GM23248 (cell line): ENCODE measurements around the gene PARVA. TPM values are rescaled to one million over a fixed set of nuclear protein-coding genes. Genes with fewer than 3 reads are reported as not detected.

Source experiments
- DNase-seq: peaks from one replicate; pipeline ENCODE4 v3.0.0-alpha.2; 2015
- H2AFZ ChIP-seq: fragments of 200-600 bp; sonication (generic); 2 replicates; pipeline ENCODE4 v1.6.1; 2016; ENCODE audit warnings: antibody characterized with exemption
- H3F3A ChIP-seq: fragments of 200-600 bp; sonication (generic); 2 replicates; pipeline ENCODE4 v1.6.1; 2016; ENCODE audit warnings: mild to moderate bottlenecking, antibody characterized with exemption, mixed run types; ENCODE audit not compliant: insufficient read depth
- H3K27ac ChIP-seq: fragments of 200-600 bp; sonication (generic); 2 replicates; pipeline ENCODE4 v1.5.1; 2016; ENCODE audit warnings: mild to moderate bottlenecking
- H3K27me3 ChIP-seq: fragments of 200-600 bp; sonication (generic); replicated peaks from 2 replicates; pipeline ENCODE4 v1.6.1; 2016; ENCODE audit warnings: mild to moderate bottlenecking; ENCODE audit not compliant: insufficient read depth
- H3K36me3 ChIP-seq: fragments of 200-600 bp; sonication (generic); 2 replicates; pipeline ENCODE4 v1.6.1; 2016; ENCODE audit warnings: low read depth, mild to moderate bottlenecking
- H3K4me1 ChIP-seq: fragments of 200-600 bp; sonication (generic); 2 replicates; pipeline ENCODE4 v1.6.1; 2016; ENCODE audit warnings: mild to moderate bottlenecking; ENCODE audit not compliant: insufficient read depth
- H3K4me2 ChIP-seq: fragments of 200-600 bp; sonication (generic); one replicate; pipeline ENCODE4 v1.6.1; 2016; ENCODE audit warnings: mild to moderate bottlenecking; ENCODE audit not compliant: unreplicated experiment
- H3K4me3 ChIP-seq: fragments of 200-600 bp; sonication (generic); 2 replicates; pipeline ENCODE4 v1.5.1; 2016; ENCODE audit warnings: mild to moderate bottlenecking
- H3K79me2 ChIP-seq: fragments of 200-600 bp; sonication (generic); 2 replicates; pipeline ENCODE4 v1.6.1; 2016; ENCODE audit warnings: mild to moderate bottlenecking; ENCODE audit not compliant: insufficient read depth
- H3K9ac ChIP-seq: fragments of 200-600 bp; sonication (generic); 2 replicates; pipeline ENCODE4 v1.6.1; 2016; ENCODE audit warnings: mild to moderate bottlenecking
- H3K9me2 ChIP-seq: fragments of 200-600 bp; sonication (generic); 2 replicates; pipeline ENCODE4 v1.6.1; 2016; ENCODE audit warnings: mixed run types, mild to moderate bottlenecking, moderate library complexity; ENCODE audit not compliant: insufficient read depth
- H3K9me3 ChIP-seq: fragments of 200-600 bp; sonication (generic); one replicate; pipeline ENCODE4 v1.6.1; 2017; ENCODE audit warnings: low read depth
- H4K20me1 ChIP-seq: fragments of 200-600 bp; sonication (generic); 2 replicates; pipeline ENCODE4 v1.6.0; 2016; ENCODE audit not compliant: insufficient read depth
- EZH2 ChIP-seq: fragments of 200-600 bp; sonication (generic); IDR thresholded peaks from 2 replicates; pipeline ENCODE4 v1.6.1; 2018; ENCODE audit warnings: antibody characterized with exemption, mild to moderate bottlenecking; ENCODE audit not compliant: insufficient read depth, poor library complexity, severe bottlenecking
- EZH2phosphoT487 ChIP-seq: fragments of 200-600 bp; sonication (generic); IDR thresholded peaks from 2 replicates; pipeline ENCODE4 v1.6.1; 2018; ENCODE audit warnings: antibody characterized with exemption, moderate library complexity, mild to moderate bottlenecking, low read depth; ENCODE audit not compliant: insufficient read depth
- WGBS, 2 experiments: methylation state at CpG; one replicate each; pipeline ENCODE4 v1.1.6; 2015 to 2017; ENCODE audit warnings: low lambda C conversion rate in 2 of 2, low coverage in 1 of 2; ENCODE audit errors: missing lambda C conversion rate in 2 of 2; 5-methylcytosine and 5-hydroxymethylcytosine counted together
- in situ Hi-C: fragments of 300-500 bp; cut with MboI; formaldehyde crosslinking; loops from 2 replicates; pipeline ENCODE4 v1.15.0; 2020
- polyA plus RNA-seq: library from polyadenylated mRNA; unstranded; fragments of >200 nt; fragmentation: Nextera tagmentation; extraction: Ambion mirVana; gene quantifications from 2 replicates; pipeline ENCODE4 v1.2.1, GENCODE V29; 2016
- total RNA-seq: library from RNA; depleted of rRNA; stranded (reverse); fragments of >200 nt; shearing (Covaris generic); gene quantifications from 2 replicates; pipeline ENCODE4 v1.2.3, GENCODE V29; 2014

The PARVA gene
- total and polyA plus RNA-seq, 2 experiments from 2014 or later: 87.9 to 121 TPM

- Histone ChIP-seq H3K36me3 (peaks cover 9% of the 10 kb centered on the region), H2AFZ (no peak overlapping the region), H3K9me3 (no peaks in the 10 kb centered on the region), H4K20me1 (peaks cover 12% of the 10 kb centered on the region; the same call in 1 of the 2 replicates), H3F3A (peaks cover 22% of the 10 kb centered on the region), H3K4me1 (peaks cover 31% of the 10 kb centered on the region), H3K27me3 (no peaks in the 10 kb centered on the region), H3K9ac (no peak overlapping the region), H3K9me2 (no peaks in the 10 kb centered on the region), H3K4me3 (no peak overlapping the region), H3K27ac (peak overlapping the region; percentile 57), H3K4me2 (peak overlapping the region; percentile 21), H3K79me2 (peaks cover 100% of the 10 kb centered on the region)
- in situ Hi-C loops: no loop called here
- DNase-seq: no peak
- TF ChIP-seq EZH2phosphoT487: no peak
- TF ChIP-seq EZH2: no peak
These were observed 13.3 kb downstream of the PARVA start for GRCh38 chr11:12390687-12391110.

GRCh38 chr11:12392672-12393071, 15.3 kb downstream of the PARVA start:
- no peak overlapping the region for H3K4me2 ChIP-seq
- WGBS, 2 experiments: 93 to 100% methylated on average over 1 of the region's 1 CpG
- no peaks in the 10 kb centered on the region for H3K9me3 ChIP-seq
- H3K27me3 ChIP-seq: no peaks in the 10 kb centered on the region
- H3K9me2 ChIP-seq: no peaks in the 10 kb centered on the region
- H2AFZ ChIP-seq: no peak overlapping the region
- no peak for DNase-seq
- peaks cover 12% of the 10 kb centered on the region for H3K36me3 ChIP-seq
- peaks cover 38% of the 10 kb centered on the region for H3K4me1 ChIP-seq
- H3K27ac ChIP-seq: 0 out of 2 replicates have a peak overlapping the region, but pooled peaks have one; percentile 70
- no peak overlapping the region for H3K4me3 ChIP-seq
- peaks cover 12% of the 10 kb centered on the region; the same call in 1 of the 2 replicates for H4K20me1 ChIP-seq
- H3F3A ChIP-seq: peaks cover 30% of the 10 kb centered on the region
- no peak overlapping the region for H3K9ac ChIP-seq
- peaks cover 100% of the 10 kb centered on the region for H3K79me2 ChIP-seq
- in situ Hi-C loops: no loop called here
- TF ChIP-seq EZH2phosphoT487 (no peak), EZH2 (no peak)

- peaks cover 12% of the 10 kb centered on the region for H3K36me3 ChIP-seq
- peaks cover 12% of the 10 kb centered on the region; the same call in 1 of the 2 replicates for H4K20me1 ChIP-seq
- H3K9ac ChIP-seq: 0 out of 2 replicates have a peak overlapping the region, but pooled peaks have one; percentile 21
- in situ Hi-C loops: no loop called here
- H3K4me1 ChIP-seq: peaks cover 46% of the 10 kb centered on the region
- WGBS, 2 experiments: 85 to 92% methylated on average over 1 of the region's 1 CpG
- DNase-seq: peak; percentile 53
- H2AFZ ChIP-seq: no peak overlapping the region
- H3K79me2 ChIP-seq: peaks cover 98% of the 10 kb centered on the region
- no peaks in the 10 kb centered on the region for H3K27me3 ChIP-seq
- H3K27ac ChIP-seq: peak overlapping the region; percentile 70
- H3F3A ChIP-seq: peaks cover 33% of the 10 kb centered on the region
- H3K9me3 ChIP-seq: no peaks in the 10 kb centered on the region
- H3K4me2 ChIP-seq: no peak overlapping the region
- H3K9me2 ChIP-seq: no peaks in the 10 kb centered on the region
- TF ChIP-seq EZH2 (no peak), EZH2phosphoT487 (no peak)
- no peak overlapping the region for H3K4me3 ChIP-seq
These were observed 16.3 kb downstream of the PARVA start for GRCh38 chr11:12393691-12394090.

GRCh38 chr11:12394601-12395000, 17.2 kb downstream of the PARVA start:
- H4K20me1 ChIP-seq: peaks cover 6% of the 10 kb centered on the region; the same call in 1 of the 2 replicates
- H3K27ac ChIP-seq: peak overlapping the region; percentile 70

More at GRCh38 chr11:12394601-12395000, 17.2 kb downstream of the PARVA start:
- Histone ChIP-seq H3K9me3 (no peaks in the 10 kb centered on the region), H3K9me2 (no peaks in the 10 kb centered on the region), H3K9ac (no peak overlapping the region), H3K27me3 (no peaks in the 10 kb centered on the region), H3F3A (peaks cover 38% of the 10 kb centered on the region), H3K4me2 (no peak overlapping the region), H3K4me3 (no peak overlapping the region), H3K4me1 (peaks cover 49% of the 10 kb centered on the region), H3K79me2 (peaks cover 98% of the 10 kb centered on the region), H3K36me3 (peaks cover 12% of the 10 kb centered on the region), H2AFZ (no peak overlapping the region)
- DNase-seq: no peak
- no peak for TF ChIP-seq EZH2phosphoT487
- TF ChIP-seq EZH2: no peak
- in situ Hi-C loops: no loop called here
- 97 to 98% methylated on average over 6 of the region's 6 CpGs for WGBS, 2 experiments
